ENCODE measurements around the gene MASTL. TPM values are rescaled to one million over a fixed set of nuclear protein-coding genes. Genes with fewer than 3 reads are reported as not detected.
A peak's percentile ranks its signal among the peaks of the same experiment; 100 is the strongest.

Gene MASTL
- total RNA-seq, 1 donor from 2014 or later, result 10.5 TPM

- peaks cover 38% of the 10 kb centered on the region for H3K36me3 Mint-ChIP-seq (ENCODE audit: unreplicated experiment)
- H3K4me1 Mint-ChIP-seq (ENCODE audit: unreplicated experiment), result no peaks in the 10 kb centered on the region
- no peak for DNase-seq (ENCODE audit: extremely low spot score, unreplicated experiment)
- no peaks in the 10 kb centered on the region for H3K9me3 Mint-ChIP-seq (ENCODE audit: unreplicated experiment)
- TF ChIP-seq CTCF (IDR thresholded peaks at IDR 0.05), result no peak
- no peaks in the 10 kb centered on the region for H3K27me3 Mint-ChIP-seq (ENCODE audit: unreplicated experiment)
- no peak overlapping the region for H3K4me3 Mint-ChIP-seq (ENCODE audit: unreplicated experiment)
- H3K27ac Mint-ChIP-seq (ENCODE audit: unreplicated experiment), result no peak overlapping the region
Measured at GRCh38 chr10:27203806-27204205, 48.7 kb downstream of the MASTL start.

GRCh38 chr10:27207350-27207749, 52.2 kb downstream of the MASTL start:
- DNase-seq (ENCODE audit: extremely low spot score, unreplicated experiment), result no peak
- Mint-ChIP-seq H3K27me3 (ENCODE audit: unreplicated experiment) (no peaks in the 10 kb centered on the region), H3K36me3 (ENCODE audit: unreplicated experiment) (peaks cover 43% of the 10 kb centered on the region), H3K4me3 (ENCODE audit: unreplicated experiment) (no peak overlapping the region), H3K9me3 (ENCODE audit: unreplicated experiment) (no peaks in the 10 kb centered on the region), H3K4me1 (ENCODE audit: unreplicated experiment) (no peaks in the 10 kb centered on the region), H3K27ac (ENCODE audit: unreplicated experiment) (no peak overlapping the region)
- TF ChIP-seq CTCF (IDR thresholded peaks at IDR 0.05), result no peak

GRCh38 chr10:27223964-27224363, 68.8 kb downstream of the MASTL start:
- TF ChIP-seq CTCF (IDR thresholded peaks at IDR 0.05), result peak; percentile 69
- peaks cover 21% of the 10 kb centered on the region for H3K36me3 Mint-ChIP-seq (ENCODE audit: unreplicated experiment)
- H3K27me3 Mint-ChIP-seq (ENCODE audit: unreplicated experiment), result no peaks in the 10 kb centered on the region
- no peak for DNase-seq (ENCODE audit: extremely low spot score, unreplicated experiment)
- no peaks in the 10 kb centered on the region for H3K9me3 Mint-ChIP-seq (ENCODE audit: unreplicated experiment)
- H3K27ac Mint-ChIP-seq (ENCODE audit: unreplicated experiment), result no peak overlapping the region
- no peaks in the 10 kb centered on the region for H3K4me1 Mint-ChIP-seq (ENCODE audit: unreplicated experiment)
- H3K4me3 Mint-ChIP-seq (ENCODE audit: unreplicated experiment), result no peak overlapping the region

GRCh38 chr10:27225011-27225590, 69.9 kb downstream of the MASTL start:
- Mint-ChIP-seq H3K9me3 (ENCODE audit: unreplicated experiment) (no peaks in the 10 kb centered on the region), H3K27ac (ENCODE audit: unreplicated experiment) (no peak overlapping the region), H3K36me3 (ENCODE audit: unreplicated experiment) (peaks cover 14% of the 10 kb centered on the region), H3K4me1 (ENCODE audit: unreplicated experiment) (no peaks in the 10 kb centered on the region), H3K4me3 (ENCODE audit: unreplicated experiment) (no peak overlapping the region), H3K27me3 (ENCODE audit: unreplicated experiment) (no peaks in the 10 kb centered on the region)
- no peak for TF ChIP-seq CTCF (IDR thresholded peaks at IDR 0.05)
- no peak for DNase-seq (ENCODE audit: extremely low spot score, unreplicated experiment)

GRCh38 chr10:27225642-27226257, 70.6 kb downstream of the MASTL start:
- Mint-ChIP-seq H3K36me3 (ENCODE audit: unreplicated experiment) (peaks cover 17% of the 10 kb centered on the region), H3K4me1 (ENCODE audit: unreplicated experiment) (no peaks in the 10 kb centered on the region), H3K4me3 (ENCODE audit: unreplicated experiment) (no peak overlapping the region), H3K27me3 (ENCODE audit: unreplicated experiment) (no peaks in the 10 kb centered on the region), H3K27ac (ENCODE audit: unreplicated experiment) (no peak overlapping the region), H3K9me3 (ENCODE audit: unreplicated experiment) (no peaks in the 10 kb centered on the region)
- no peak for TF ChIP-seq CTCF (IDR thresholded peaks at IDR 0.05)
- no peak for DNase-seq (ENCODE audit: extremely low spot score, unreplicated experiment)

Measured in osteocyte (in vitro differentiated cells).